ENCODE data around the gene CAB39L. TPM values are rescaled to one million over a fixed set of nuclear protein-coding genes. Genes with fewer than 3 reads are reported as not detected.

Gene CAB39L
- total RNA-seq, 2 experiments from 2014 or later, result 9.6 to 28.6 TPM

DNA sequence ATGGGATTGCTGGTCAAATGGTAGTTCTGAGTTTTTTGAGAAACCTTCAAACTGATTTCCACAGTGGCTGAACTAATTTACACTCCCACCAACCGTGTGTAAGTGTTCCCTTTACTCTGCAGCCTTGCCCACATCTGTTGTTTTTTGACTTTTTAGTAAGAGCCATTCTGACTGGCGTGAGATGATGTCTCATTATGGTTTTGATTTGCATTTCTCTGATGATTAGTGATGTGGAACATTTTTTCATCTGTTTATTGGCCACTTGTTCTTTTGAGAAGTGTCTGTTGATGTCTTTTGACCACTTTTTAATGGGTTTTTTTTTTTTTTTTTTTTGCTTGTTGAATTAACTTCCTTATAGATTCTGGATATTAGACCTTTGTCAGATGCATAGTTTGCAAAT is 4.3 kb downstream of the CAB39L start:
- H3K4me1 ChIP-seq (ENCODE audit: insufficient read depth, low read length, poor library complexity, severe bottlenecking), result peaks cover 33% of the 10 kb centered on the region
- ChIA-PET POLR2A (interaction anchor here (0.7 to 1.6 kb wide), 3 partner anchors 29 to 64 kb away, joined by 3 to 9 read pairs (median 3); no protein-coding TSS in a partner anchor), CTCF (ENCODE audit: unreplicated experiment) (no interaction called here)
- no peak overlapping the region for H3K4me3 ChIP-seq (ENCODE audit: low read depth, low read length, poor library complexity, severe bottlenecking)
- peaks cover 8% of the 10 kb centered on the region for H3K36me3 ChIP-seq (ENCODE audit: insufficient read depth, low read length)
- H3K9me2 ChIP-seq (ENCODE audit: insufficient read depth, low read length), result no peaks in the 10 kb centered on the region
- H3K9me3 ChIP-seq (ENCODE audit: low read length), result peaks cover 11% of the 10 kb centered on the region; the same call in 1 of the 2 replicates
- H3K4me2 ChIP-seq (ENCODE audit: low read length), result peak overlapping the region; percentile 28
- H4K20me1 ChIP-seq (ENCODE audit: insufficient read depth, low read length), result no peaks in the 10 kb centered on the region
- peaks cover 8% of the 10 kb centered on the region; the same call in 1 of the 2 replicates for H3K79me2 ChIP-seq (ENCODE audit: insufficient read depth, low read depth, low read length)
- peak overlapping the region; percentile 20 for H3K27ac ChIP-seq (ENCODE audit: low read depth, low read length, poor library complexity, severe bottlenecking)
- peak; percentile 48 for DNase-seq (ENCODE audit: low spot score)
- intact Hi-C loops (cut with micrococcal nuclease; ENCODE audit: unreplicated experiment), result loop anchor here (5.0 kb wide), 2 partner anchors 192 to 353 kb away; partner anchors contain the start of genes CDADC1 and KPNA3
- H2AFZ ChIP-seq (ENCODE audit: low read length), result peak overlapping the region; percentile 67; the same call in 1 of the 2 replicates
- no TSS peak for BruUV-seq (replicated peaks)
- TF ChIP-seq, protein P1, sequence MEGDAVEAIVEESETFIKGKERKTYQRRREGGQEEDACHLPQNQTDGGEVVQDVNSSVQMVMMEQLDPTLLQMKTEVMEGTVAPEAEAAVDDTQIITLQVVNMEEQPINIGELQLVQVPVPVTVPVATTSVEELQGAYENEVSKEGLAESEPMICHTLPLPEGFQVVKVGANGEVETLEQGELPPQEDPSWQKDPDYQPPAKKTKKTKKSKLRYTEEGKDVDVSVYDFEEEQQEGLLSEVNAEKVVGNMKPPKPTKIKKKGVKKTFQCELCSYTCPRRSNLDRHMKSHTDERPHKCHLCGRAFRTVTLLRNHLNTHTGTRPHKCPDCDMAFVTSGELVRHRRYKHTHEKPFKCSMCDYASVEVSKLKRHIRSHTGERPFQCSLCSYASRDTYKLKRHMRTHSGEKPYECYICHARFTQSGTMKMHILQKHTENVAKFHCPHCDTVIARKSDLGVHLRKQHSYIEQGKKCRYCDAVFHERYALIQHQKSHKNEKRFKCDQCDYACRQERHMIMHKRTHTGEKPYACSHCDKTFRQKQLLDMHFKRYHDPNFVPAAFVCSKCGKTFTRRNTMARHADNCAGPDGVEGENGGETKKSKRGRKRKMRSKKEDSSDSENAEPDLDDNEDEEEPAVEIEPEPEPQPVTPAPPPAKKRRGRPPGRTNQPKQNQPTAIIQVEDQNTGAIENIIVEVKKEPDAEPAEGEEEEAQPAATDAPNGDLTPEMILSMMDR (conservative IDR thresholded peaks at IDR 0.05; ENCODE audit: low read length), result no peak
- TF ChIP-seq EZH2phosphoT487 (IDR thresholded peaks at IDR 0.05; ENCODE audit: borderline replicate concordance, low read depth, low read length), result no peak

DNA sequence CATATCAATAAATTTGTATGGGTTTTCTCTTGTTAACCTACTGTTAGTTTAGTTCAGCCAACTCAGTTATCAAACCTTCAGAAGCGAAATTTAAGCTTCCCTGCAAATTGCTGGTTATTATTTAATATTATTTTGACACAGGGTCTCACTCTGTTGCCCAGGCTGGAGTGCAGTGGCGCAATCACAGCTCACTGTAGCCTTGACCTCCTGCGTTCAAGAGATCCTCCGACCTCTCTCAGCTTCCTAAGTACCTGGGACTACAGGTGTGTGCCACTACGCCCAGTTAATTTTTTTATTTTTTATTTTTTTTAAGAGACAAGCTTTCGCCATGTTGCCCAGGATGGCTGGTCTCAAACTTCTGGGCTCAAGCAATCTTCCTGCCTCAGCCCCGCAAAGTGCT is 6.2 kb downstream of the CAB39L start:
- no TSS peak for BruUV-seq (replicated peaks)
- peaks cover 31% of the 10 kb centered on the region for H3K4me1 ChIP-seq (ENCODE audit: insufficient read depth, low read length, poor library complexity, severe bottlenecking)
- no peak overlapping the region for H2AFZ ChIP-seq (ENCODE audit: low read length)
- H4K20me1 ChIP-seq (ENCODE audit: insufficient read depth, low read length), result no peaks in the 10 kb centered on the region
- peaks cover 3% of the 10 kb centered on the region; the same call in 1 of the 2 replicates for H3K79me2 ChIP-seq (ENCODE audit: insufficient read depth, low read depth, low read length)
- H3K9me3 ChIP-seq (ENCODE audit: low read length), result peaks cover 11% of the 10 kb centered on the region; the same call in 1 of the 2 replicates
- peaks cover 8% of the 10 kb centered on the region for H3K36me3 ChIP-seq (ENCODE audit: insufficient read depth, low read length)
- TF ChIP-seq, protein P1 (conservative IDR thresholded peaks at IDR 0.05; ENCODE audit: low read length), result no peak
- no peak for DNase-seq (ENCODE audit: low spot score)
- intact Hi-C loops (cut with micrococcal nuclease; ENCODE audit: unreplicated experiment), result loop anchor here (2.0 to 5.0 kb wide), 2 partner anchors 137 to 190 kb away; partner anchors contain the start of gene CDADC1
- ChIA-PET POLR2A (interaction anchor here (0.6 to 1.2 kb wide), 4 partner anchors 8 to 169 kb away, joined by 3 to 5 read pairs (median 4); no protein-coding TSS in a partner anchor), CTCF (ENCODE audit: unreplicated experiment) (no interaction called here)
- H3K4me3 ChIP-seq (ENCODE audit: low read depth, low read length, poor library complexity, severe bottlenecking), result no peak overlapping the region
- H3K27ac ChIP-seq (ENCODE audit: low read depth, low read length, poor library complexity, severe bottlenecking), result no peak overlapping the region
- H3K4me2 ChIP-seq (ENCODE audit: low read length), result no peak overlapping the region
- no peaks in the 10 kb centered on the region for H3K9me2 ChIP-seq (ENCODE audit: insufficient read depth, low read length)

DNA sequence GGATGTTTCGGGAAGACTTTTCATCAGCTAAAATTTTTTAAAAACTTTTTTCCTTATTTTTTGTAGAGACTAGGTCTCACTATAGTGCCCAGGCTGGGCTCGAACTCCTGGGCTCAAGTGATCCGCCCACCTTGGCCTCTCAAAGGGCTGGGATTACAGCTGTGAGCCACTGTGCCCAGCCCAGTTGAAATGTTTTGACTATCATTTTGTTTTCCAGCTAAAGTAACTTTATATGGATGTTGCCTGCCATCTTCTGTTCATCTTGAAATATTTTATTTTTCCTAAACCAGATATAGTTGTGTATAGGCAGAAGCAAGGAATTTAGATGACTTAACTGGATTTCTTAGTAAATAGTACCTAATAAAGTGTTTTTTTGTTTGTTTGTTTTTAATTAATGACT is 7.0 kb downstream of the CAB39L start:
- no peaks in the 10 kb centered on the region for H4K20me1 ChIP-seq (ENCODE audit: insufficient read depth, low read length)
- no peaks in the 10 kb centered on the region; the same call in 1 of the 2 replicates for H3K79me2 ChIP-seq (ENCODE audit: insufficient read depth, low read depth, low read length)
- no peaks in the 10 kb centered on the region for H3K9me2 ChIP-seq (ENCODE audit: insufficient read depth, low read length)
- TF ChIP-seq, protein P1 (conservative IDR thresholded peaks at IDR 0.05; ENCODE audit: low read length), result peak; percentile 49
- TF ChIP-seq EZH2phosphoT487 (IDR thresholded peaks at IDR 0.05; ENCODE audit: borderline replicate concordance, low read depth, low read length), result no peak
- DNase-seq (ENCODE audit: low spot score), result peak; percentile 40
- H3K27ac ChIP-seq (ENCODE audit: low read depth, low read length, poor library complexity, severe bottlenecking), result no peak overlapping the region
- peaks cover 7% of the 10 kb centered on the region; the same call in 1 of the 2 replicates for H3K9me3 ChIP-seq (ENCODE audit: low read length)
- H3K36me3 ChIP-seq (ENCODE audit: insufficient read depth, low read length), result peaks cover 6% of the 10 kb centered on the region
- no peak overlapping the region for H3K4me3 ChIP-seq (ENCODE audit: low read depth, low read length, poor library complexity, severe bottlenecking)
- intact Hi-C loops (cut with micrococcal nuclease; ENCODE audit: unreplicated experiment), result loop anchor here (2.0 to 5.0 kb wide), 2 partner anchors 136 to 190 kb away; partner anchors contain the start of gene CDADC1
- H3K4me1 ChIP-seq (ENCODE audit: insufficient read depth, low read length, poor library complexity, severe bottlenecking), result peaks cover 22% of the 10 kb centered on the region
- ChIA-PET CTCF (ENCODE audit: unreplicated experiment) (no interaction called here), POLR2A (interaction anchor here (0.6 to 2.2 kb wide), 8 partner anchors 8 to 192 kb away, joined by 3 to 11 read pairs (median 3); no protein-coding TSS in a partner anchor)
- no peak overlapping the region for H3K4me2 ChIP-seq (ENCODE audit: low read length)
- H2AFZ ChIP-seq (ENCODE audit: low read length), result no peak overlapping the region
- no TSS peak for BruUV-seq (replicated peaks)
